HG03565 (cell line): ENCODE results near the gene C12orf56.
"Not testable (repeated sequence)": the region's sequence is repeated elsewhere in the genome, so short reads cannot be mapped to it uniquely, and the experiment has no call there.

ENCODE experiments used
- ATAC-seq: cut with Tn5 transposase; IDR thresholded peaks from one replicate; pipeline ENCODE4 v1.9.1; 2021; ENCODE audit warnings: mild to moderate bottlenecking, moderate library complexity; ENCODE audit not compliant: unreplicated experiment

C12orf56 gene

GRCh38 chr12:64240781-64241180, 149.8 kb downstream of the C12orf56 start:
- no peak for ATAC-seq

GRCh38 chr12:64237382-64237781, 153.2 kb downstream of the C12orf56 start:
- ATAC-seq, result no peak

GRCh38 chr12:64236549-64236948, 154.0 kb downstream of the C12orf56 start:
- no peak for ATAC-seq

GRCh38 chr12:64232196-64232595, 158.4 kb downstream of the C12orf56 start:
- ATAC-seq, result no peak

- ATAC-seq, result no peak
Measured at GRCh38 chr12:64229796-64230195, 160.8 kb downstream of the C12orf56 start.

- ATAC-seq, result no peak
Measured at GRCh38 chr12:64229240-64229639, 161.3 kb downstream of the C12orf56 start.

- no peak for ATAC-seq
Measured at GRCh38 chr12:64225626-64226025, 164.9 kb downstream of the C12orf56 start.

- ATAC-seq, result peak; percentile 89
Measured at GRCh38 chr12:64222009-64222765, 168.4 kb downstream of the C12orf56 start, which contains the start of gene KICS2. TSS of gene KICS2 (minus strand) at chr12:64222296. CDS start at chr12:64222237, 59 bp downstream.

- ATAC-seq, result peak; percentile 22
Measured at GRCh38 chr12:64221651-64222008, 168.9 kb downstream of the C12orf56 start.

- no peak for ATAC-seq
Measured at GRCh38 chr12:64220046-64220445, 170.5 kb downstream of the C12orf56 start.

- ATAC-seq, result no peak
Measured at GRCh38 chr12:64219145-64219544, 171.4 kb downstream of the C12orf56 start.

- ATAC-seq, result no peak
Measured at GRCh38 chr12:64218597-64218996, 172.0 kb downstream of the C12orf56 start.

GRCh38 chr12:64217643-64218042, 172.9 kb downstream of the C12orf56 start:
- not testable (repeated sequence) for ATAC-seq

GRCh38 chr12:64216239-64216638, 174.3 kb downstream of the C12orf56 start:
- no peak for ATAC-seq
